Measurements from ENCODE around the gene COL9A3. TPM values are rescaled to one million over a fixed set of nuclear protein-coding genes. Genes with fewer than 3 reads are reported as not detected.
A peak's percentile ranks its signal among the peaks of the same experiment; 100 is the strongest.

The COL9A3 gene
- total RNA-seq, 4 donors from 2014 or later = 2.2 to 2.3 TPM; not detected in 2

DNA sequence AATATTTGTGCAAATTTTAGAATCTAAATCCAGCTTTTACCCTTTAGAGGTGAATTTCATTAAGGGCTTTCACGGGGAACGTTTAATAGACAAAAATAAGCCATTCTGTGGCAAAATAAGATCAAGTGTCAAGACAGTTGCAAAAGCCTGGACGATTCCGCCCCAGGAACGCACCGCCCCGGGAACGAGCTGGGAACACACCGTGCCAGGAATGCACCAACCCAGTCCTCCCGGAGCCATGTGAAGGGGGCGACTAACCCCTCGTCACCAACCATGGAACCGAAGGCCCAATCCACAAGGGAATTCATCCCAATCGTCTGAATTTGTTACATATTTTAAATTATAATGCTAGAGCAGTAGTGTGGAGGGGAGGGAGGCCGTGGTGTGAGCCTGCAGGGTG is 65.6 kb downstream of the COL9A3 start:
- H3K27me3 ChIP-seq = no peaks in the 10 kb centered on the region
- DNase-seq = no peak
- WGBS, 2 donors = 80 to 85% methylated on average over 15 of the region's 15 CpGs
- no peaks in the 10 kb centered on the region for H3K9me3 ChIP-seq
- H3K4me3 ChIP-seq = no peak overlapping the region
- no peak overlapping the region for H3K27ac ChIP-seq
- intact Hi-C loops (cut with DNase I) = no loop called here
- H3K36me3 ChIP-seq = peaks cover 8 to 64% (median 14%) of the 10 kb centered on the region in 3 donors
- TF ChIP-seq CTCF (IDR thresholded peaks at IDR 0.05) (no peak), POLR2A (IDR thresholded peaks at IDR 0.05) (no peak)
- H3K4me1 ChIP-seq = peaks cover 0 to 4% (median 1%) of the 10 kb centered on the region in 3 donors

DNA sequence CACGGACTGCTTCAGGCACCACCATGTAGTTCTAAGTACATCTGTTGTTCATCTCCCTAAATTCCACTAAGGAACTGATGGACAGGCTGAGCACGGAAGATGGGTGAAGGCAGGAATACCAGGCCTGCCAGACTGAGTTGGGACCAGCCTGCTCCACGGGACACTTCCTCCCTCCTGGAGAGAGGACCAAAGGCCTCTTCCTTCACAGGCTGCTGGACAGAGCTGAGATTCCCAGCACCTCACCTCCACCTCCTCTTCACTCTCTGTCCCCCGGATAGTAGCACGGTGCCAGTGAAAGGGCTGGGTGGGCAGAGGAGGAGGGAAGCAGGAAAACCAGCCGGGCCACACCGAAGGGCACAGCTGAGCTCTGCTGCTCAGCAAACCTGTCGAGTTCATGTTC is 67.7 kb downstream of the COL9A3 start:
- no peaks in the 10 kb centered on the region for H3K27me3 ChIP-seq
- intact Hi-C loops (cut with DNase I) = no loop called here
- peaks cover 0 to 8% (median 0%) of the 10 kb centered on the region in 3 donors for H3K4me1 ChIP-seq
- H3K9me3 ChIP-seq = no peaks in the 10 kb centered on the region
- no peak overlapping the region for H3K4me3 ChIP-seq
- H3K27ac ChIP-seq = no peak overlapping the region
- peaks cover 28 to 73% (median 34%) of the 10 kb centered on the region in 3 donors for H3K36me3 ChIP-seq
- 69 to 77% methylated on average over 6 to 8 of the region's 8 CpGs for WGBS, 2 donors
- no peak for DNase-seq
- TF ChIP-seq POLR2A (IDR thresholded peaks at IDR 0.05) (no peak), CTCF (IDR thresholded peaks at IDR 0.05) (no peak)

DNA sequence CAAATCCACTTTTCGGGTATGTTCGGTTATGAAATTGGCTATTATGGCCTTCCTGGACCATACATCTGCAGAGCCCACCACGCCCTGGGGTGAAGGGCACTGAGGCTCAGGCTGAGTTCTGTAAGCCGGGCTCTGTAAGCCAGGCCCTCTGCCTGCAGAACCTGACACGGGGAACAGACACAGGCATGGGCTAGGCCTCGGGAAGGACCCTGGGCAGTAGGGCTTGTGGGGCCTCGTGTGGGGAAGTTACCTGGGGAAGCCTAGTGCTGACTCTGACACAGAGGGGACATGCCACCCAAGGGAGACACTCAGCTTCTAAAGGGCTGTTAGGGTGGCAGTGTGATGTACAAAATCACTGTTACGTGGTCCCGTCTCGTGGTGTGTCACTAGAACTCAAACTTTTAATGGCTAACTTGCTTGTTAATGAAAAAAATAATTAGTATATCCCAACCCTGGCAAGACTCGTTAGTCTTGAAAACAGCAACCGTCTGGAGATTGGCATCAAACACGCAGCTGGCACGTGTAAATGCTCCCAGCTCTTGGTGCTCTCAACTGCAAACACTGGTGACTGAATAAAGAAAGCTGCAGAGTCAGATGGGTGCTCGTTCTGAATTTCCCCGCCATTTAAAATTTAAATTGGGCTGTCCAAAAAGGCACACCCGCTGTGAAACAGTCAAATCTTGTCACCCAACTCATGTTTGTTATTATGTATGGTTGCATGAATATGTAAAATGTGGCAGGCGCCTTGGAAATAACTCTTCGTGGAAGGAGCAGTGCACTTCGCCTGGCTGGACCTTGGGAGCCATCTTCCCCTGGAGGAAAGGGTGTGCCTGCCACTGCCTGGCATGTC is 68.4 kb downstream of the COL9A3 start:
- Histone ChIP-seq H3K27ac (peak overlapping the region in 1 of 4 donors; percentile 50), H3K4me1 (peaks cover 0 to 8% (median 0%) of the 10 kb centered on the region in 3 donors), H3K27me3 (no peaks in the 10 kb centered on the region), H3K36me3 (peaks cover 36 to 73% (median 38%) of the 10 kb centered on the region in 3 donors), H3K4me3 (no peak overlapping the region), H3K9me3 (no peaks in the 10 kb centered on the region)
- TF ChIP-seq CTCF (IDR thresholded peaks at IDR 0.05) (no peak), POLR2A (IDR thresholded peaks at IDR 0.05) (no peak)
- WGBS, 2 donors = 67 to 79% methylated on average over 16 to 19 of the region's 20 CpGs
- intact Hi-C loops (cut with DNase I) = no loop called here
- no peak for DNase-seq

DNA sequence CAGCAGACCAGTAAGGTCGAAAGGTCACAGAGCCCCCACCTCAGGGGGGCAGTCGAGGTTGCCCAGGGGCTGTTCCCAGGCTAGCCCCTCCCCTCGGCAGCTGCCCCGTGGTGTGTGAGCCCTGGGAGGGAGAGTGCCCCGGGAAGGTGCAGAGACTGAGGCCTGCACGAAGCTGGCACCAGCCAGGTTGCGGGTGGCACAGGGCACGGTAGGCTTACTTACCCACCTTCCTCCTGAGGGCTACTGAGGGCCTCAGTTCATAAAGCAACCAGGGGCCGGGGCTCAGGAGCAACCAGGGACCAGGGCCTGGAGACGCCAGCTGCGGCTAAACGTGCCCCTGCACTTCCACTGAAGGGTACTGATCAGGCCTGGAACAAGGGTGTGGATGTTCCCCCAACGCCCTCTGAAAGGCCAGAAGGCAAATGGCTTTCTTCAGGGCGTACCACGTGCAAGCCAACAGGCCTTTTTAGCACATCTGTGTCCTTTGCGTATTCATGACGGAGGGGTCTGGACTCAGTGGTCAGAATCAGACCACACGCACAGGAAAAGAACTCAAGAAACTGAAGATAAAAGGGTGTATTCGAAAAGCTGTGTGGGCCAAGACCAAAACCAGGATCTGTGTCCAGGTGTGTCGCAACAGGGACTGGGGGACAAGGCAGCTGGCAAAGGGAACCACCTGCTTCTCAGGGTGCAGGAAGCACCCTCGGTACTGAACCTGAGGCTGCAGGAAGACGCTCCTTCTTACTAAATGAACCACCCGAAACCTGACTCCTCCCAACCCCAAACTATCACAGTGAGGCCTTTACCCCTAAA is 69.3 kb downstream of the COL9A3 start:
- Histone ChIP-seq H3K36me3 (peaks cover 41 to 73% (median 44%) of the 10 kb centered on the region in 3 donors), H3K27ac (peak overlapping the region in 1 of 4 donors; percentile 50), H3K9me3 (no peaks in the 10 kb centered on the region), H3K4me3 (no peak overlapping the region), H3K4me1 (peaks cover 0 to 8% (median 0%) of the 10 kb centered on the region in 3 donors), H3K27me3 (no peaks in the 10 kb centered on the region)
- WGBS, 2 donors = 69 to 72% methylated on average over 8 to 9 of the region's 23 CpGs
- DNase-seq = no peak
- intact Hi-C loops (cut with DNase I) = no loop called here
- TF ChIP-seq CTCF (IDR thresholded peaks at IDR 0.05) = no peak
- TF ChIP-seq POLR2A (IDR thresholded peaks at IDR 0.05) = no peak

DNA sequence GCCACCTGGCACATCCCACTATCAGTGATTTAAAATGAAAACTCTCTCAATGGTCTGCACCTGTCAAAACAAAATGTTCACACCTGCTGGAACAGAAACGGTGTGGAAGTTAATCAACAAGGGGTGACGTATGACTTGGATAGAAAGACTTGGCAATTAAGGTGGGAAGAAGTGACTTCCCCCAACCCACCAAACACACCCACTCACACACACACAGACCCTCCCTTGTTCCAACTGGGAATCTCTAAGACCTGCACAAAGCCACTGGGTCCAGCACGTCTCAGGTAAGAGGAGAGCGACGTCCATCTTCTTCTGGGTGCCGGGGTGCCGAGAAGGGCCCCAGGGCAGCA is 69.8 kb downstream of the COL9A3 start:
- Histone ChIP-seq H3K4me1 (peaks cover 0 to 8% (median 0%) of the 10 kb centered on the region in 3 donors), H3K36me3 (peaks cover 39 to 73% (median 46%) of the 10 kb centered on the region in 3 donors), H3K9me3 (no peaks in the 10 kb centered on the region), H3K27me3 (no peaks in the 10 kb centered on the region), H3K4me3 (no peak overlapping the region), H3K27ac (peak overlapping the region in 1 of 4 donors; percentile 26)
- intact Hi-C loops (cut with DNase I) = no loop called here
- no peak for DNase-seq
- TF ChIP-seq POLR2A (IDR thresholded peaks at IDR 0.05) (no peak), CTCF (IDR thresholded peaks at IDR 0.05) (no peak)
- WGBS, 2 donors = 72 to 77% methylated on average over 6 to 7 of the region's 7 CpGs
